HL-60/S4 treated with retinoic acid at 250 ng/mL for 4 days and 3 days (cell line): Measurements from ENCODE around the gene SPEM2.

Source experiments
- in situ Hi-C: fragments of 300-500 bp; cut with MboI; formaldehyde crosslinking; loops from 2 replicates; pipeline ENCODE4 v1.7.0; 2022; ENCODE audit warnings: low sequenced_read_pairs

The SPEM2 gene

GRCh38 chr17:7425316-7425715 is at the start of gene SPEM2:
Gene SPEM2 (plus strand): TSS chr17:7425616. CDS start chr17:7425689, 73 bp downstream.
- in situ Hi-C loops = no loop called here

- in situ Hi-C loops = no loop called here
Measured at GRCh38 chr17:7379134-7379533, 46.3 kb upstream of the SPEM2 start.

GRCh38 chr17:7380321-7380720 is 45.1 kb upstream of the SPEM2 start:
- in situ Hi-C loops = no loop called here

- in situ Hi-C loops = no loop called here
Measured at GRCh38 chr17:7380855-7381683, 44.3 kb upstream of the SPEM2 start, which contains the start of gene TNK1. Gene TNK1 (plus strand): TSS chr17:7381089. CDS start chr17:7382927, 1,838 bp downstream.

- in situ Hi-C loops = no loop called here
Measured at GRCh38 chr17:7382901-7383300, 42.5 kb upstream of the SPEM2 start.

GRCh38 chr17:7383371-7383741 is 42.1 kb upstream of the SPEM2 start:
- in situ Hi-C loops = no loop called here

- in situ Hi-C loops = no loop called here
Measured at GRCh38 chr17:7383742-7384488, 41.5 kb upstream of the SPEM2 start.

GRCh38 chr17:7384489-7385081 is 40.8 kb upstream of the SPEM2 start:
- in situ Hi-C loops = no loop called here

- in situ Hi-C loops = no loop called here
Measured at GRCh38 chr17:7388856-7389255, 36.6 kb upstream of the SPEM2 start.

GRCh38 chr17:7389924-7390910 is 35.2 kb upstream of the SPEM2 start:
- in situ Hi-C loops = no loop called here

- in situ Hi-C loops = no loop called here
Measured at GRCh38 chr17:7391307-7391706, 34.1 kb upstream of the SPEM2 start.

- in situ Hi-C loops = no loop called here
Measured at GRCh38 chr17:7392696-7393612, 32.5 kb upstream of the SPEM2 start.

- in situ Hi-C loops = no loop called here
Measured at GRCh38 chr17:7393613-7394451, 31.6 kb upstream of the SPEM2 start.

- in situ Hi-C loops = no loop called here
Measured at GRCh38 chr17:7394452-7395191, 30.8 kb upstream of the SPEM2 start, which contains the start of gene PLSCR3. Gene PLSCR3 (minus strand): TSS chr17:7394525. CDS start chr17:7394110, 415 bp downstream.

GRCh38 chr17:7396147-7396546 is 29.3 kb upstream of the SPEM2 start:
- in situ Hi-C loops = no loop called here

GRCh38 chr17:7398612-7399011 is 26.8 kb upstream of the SPEM2 start:
- in situ Hi-C loops = no loop called here

GRCh38 chr17:7403043-7403726 is 22.2 kb upstream of the SPEM2 start:
- in situ Hi-C loops = no loop called here
